Muscle layer of duodenum (tissue), 2 donors: ENCODE measurements around the gene HS6ST3.

Experiments used
- H3K27ac ChIP-seq: one replicate; pipeline ENCODE4 v1.7.0; 2013; ENCODE audit warnings: mild to moderate bottlenecking, low read length
- H3K27me3 ChIP-seq: one replicate; pipeline ENCODE4 v1.7.0; 2013; ENCODE audit warnings: low read depth, mild to moderate bottlenecking, control low read depth, low read length
- H3K36me3 ChIP-seq, 2 donors: one replicate each; pipeline ENCODE4 v1.7.0; 2013; ENCODE audit warnings: low read length in 2 of 2, control low read depth in 1 of 2, mild to moderate bottlenecking in 1 of 2; ENCODE audit not compliant: insufficient read depth in 2 of 2, control insufficient read depth in 1 of 2
- H3K4me1 ChIP-seq, 2 donors: one replicate each; pipeline ENCODE4 v1.7.0; 2013; ENCODE audit warnings: low read length in 2 of 2, mild to moderate bottlenecking in 2 of 2, control low read depth in 1 of 2, moderate library complexity in 1 of 2; ENCODE audit not compliant: insufficient read depth in 2 of 2, control insufficient read depth in 1 of 2
- H3K4me3 ChIP-seq, 2 donors: one replicate each; pipeline ENCODE4 v1.7.0; 2013; ENCODE audit warnings: low read length in 2 of 2, low read depth in 1 of 2, mild to moderate bottlenecking in 1 of 2
- H3K9me3 ChIP-seq, 2 donors: one replicate each; pipeline ENCODE4 v1.7.0; 2013; ENCODE audit warnings: low read length in 2 of 2, control low read depth in 1 of 2, mild to moderate bottlenecking in 1 of 2; ENCODE audit not compliant: control insufficient read depth in 1 of 2
- donor health status: healthy.

HS6ST3 gene

DNA sequence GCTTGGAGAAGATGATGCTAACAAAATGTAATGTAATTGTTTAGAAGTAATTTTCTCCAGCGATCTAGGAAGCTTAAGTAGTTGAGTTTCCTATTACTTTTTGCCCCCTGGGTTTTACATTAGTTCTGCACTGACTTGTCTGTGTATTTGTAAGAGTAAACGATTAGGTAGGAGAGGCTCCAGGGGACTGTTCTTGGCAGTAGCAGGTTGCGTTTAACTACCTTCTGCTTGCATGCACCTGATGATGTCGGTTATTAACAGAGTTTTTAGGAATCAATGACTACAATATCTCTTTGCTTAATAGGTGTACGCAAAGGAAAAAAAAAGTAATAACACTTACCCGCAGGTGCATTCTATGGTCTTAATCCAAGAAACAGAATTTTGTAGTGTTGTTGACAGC is 18.4 kb upstream of the HS6ST3 start:
- H3K4me1 ChIP-seq: no peaks in the 10 kb centered on the region
- H3K27ac ChIP-seq: no peak overlapping the region
- no peaks in the 10 kb centered on the region for H3K36me3 ChIP-seq
- no peaks in the 10 kb centered on the region for H3K27me3 ChIP-seq
- no peak overlapping the region for H3K4me3 ChIP-seq
- no peaks in the 10 kb centered on the region for H3K9me3 ChIP-seq

DNA sequence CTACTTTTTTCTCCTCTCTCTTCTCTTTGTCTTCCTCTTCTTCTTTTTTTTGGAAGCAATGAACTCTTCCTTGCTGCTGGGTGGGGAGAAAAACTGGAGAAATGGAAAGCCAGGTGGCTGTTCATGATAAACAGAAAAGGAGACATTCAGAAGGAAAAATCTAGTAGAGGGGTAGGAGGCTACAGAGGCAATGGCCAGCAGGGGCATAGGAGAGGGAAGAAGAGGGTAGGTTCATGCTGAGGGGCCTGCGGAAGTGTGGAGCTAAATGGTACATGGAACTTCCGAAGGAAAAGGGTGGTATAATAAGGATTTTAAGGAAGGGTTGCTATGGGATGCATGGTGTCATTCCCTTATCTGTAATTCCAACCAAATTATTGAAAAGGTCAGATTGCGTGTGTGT is 17.5 kb upstream of the HS6ST3 start:
- Histone ChIP-seq H3K27me3 (no peaks in the 10 kb centered on the region), H3K27ac (no peak overlapping the region), H3K4me1 (no peaks in the 10 kb centered on the region), H3K36me3 (no peaks in the 10 kb centered on the region), H3K9me3 (no peaks in the 10 kb centered on the region), H3K4me3 (no peak overlapping the region)

DNA sequence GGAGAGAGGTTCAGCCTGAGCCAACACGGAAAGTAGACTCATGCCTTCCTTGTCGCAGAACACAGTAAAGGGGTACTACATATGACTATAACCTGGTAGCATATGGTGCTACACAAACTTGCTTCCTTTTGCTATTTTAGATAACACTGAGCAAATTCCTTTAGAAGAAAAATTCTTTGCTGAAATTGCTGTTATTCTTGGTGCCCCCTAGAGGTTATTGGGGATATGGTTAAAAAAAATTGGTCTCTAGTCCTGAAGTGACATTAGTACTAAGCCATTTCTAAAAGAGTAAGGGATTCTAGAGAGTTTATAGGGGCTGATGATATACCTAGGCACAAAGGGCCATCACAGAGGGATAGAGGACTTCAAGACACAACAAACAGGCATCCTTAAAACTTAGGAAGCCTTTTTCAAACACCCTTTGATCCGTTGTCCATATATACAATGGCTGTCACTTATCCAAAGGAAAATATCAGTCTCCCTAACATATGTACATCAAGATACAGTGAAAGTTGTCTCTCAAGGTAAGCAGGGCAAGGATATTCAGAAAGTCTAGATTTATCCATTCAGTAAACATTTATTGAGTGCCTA is 13.9 kb upstream of the HS6ST3 start:
- Histone ChIP-seq H3K27ac (no peak overlapping the region), H3K9me3 (no peaks in the 10 kb centered on the region)

DNA sequence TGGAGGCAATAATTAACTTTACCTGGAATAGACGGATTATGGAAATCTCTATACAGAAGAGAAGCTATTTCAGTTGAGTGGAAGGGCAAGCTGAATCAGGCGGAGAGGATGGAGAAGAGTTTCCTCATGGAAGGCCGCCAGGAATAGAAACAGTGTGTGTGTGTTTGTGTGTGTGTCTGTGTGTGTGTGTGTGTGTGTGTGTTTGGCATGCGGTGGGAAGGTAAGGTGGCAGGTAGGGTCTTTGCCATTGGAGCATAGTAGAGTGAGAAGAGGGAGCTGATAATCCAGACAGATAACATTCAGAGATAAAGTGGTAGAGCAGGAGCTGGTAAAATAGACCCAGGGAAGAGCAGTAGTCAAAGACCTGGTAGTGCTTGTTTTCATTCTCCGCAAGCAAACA is 9.2 kb upstream of the HS6ST3 start:
- Histone ChIP-seq H3K4me3 (no peak overlapping the region), H3K9me3 (no peaks in the 10 kb centered on the region), H3K27ac (no peak overlapping the region), H3K27me3 (no peaks in the 10 kb centered on the region), H3K36me3 (no peaks in the 10 kb centered on the region), H3K4me1 (no peaks in the 10 kb centered on the region)

More for the DNA sequence above, 13.9 kb upstream of the HS6ST3 start:
- Histone ChIP-seq H3K36me3 (no peaks in the 10 kb centered on the region), H3K27me3 (no peaks in the 10 kb centered on the region), H3K4me3 (no peak overlapping the region), H3K4me1 (no peaks in the 10 kb centered on the region)

DNA sequence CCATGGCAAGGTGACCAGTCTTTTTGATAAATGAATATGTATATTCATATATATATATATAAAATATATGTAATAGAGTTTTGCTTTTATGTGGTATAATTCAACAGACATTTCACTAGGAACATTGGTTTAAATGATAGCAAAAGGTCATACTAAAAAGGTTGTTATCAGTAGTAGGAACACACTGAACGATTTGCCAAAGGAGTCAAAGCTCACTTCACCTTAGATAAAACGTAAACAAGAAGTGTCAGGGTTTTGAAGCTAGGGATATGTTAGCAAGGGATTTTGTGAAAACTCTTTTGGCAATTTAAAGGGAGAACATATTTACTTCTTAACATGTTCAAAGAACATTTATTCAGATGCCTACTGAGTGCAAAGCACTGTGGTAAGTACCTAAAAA is 8.0 kb upstream of the HS6ST3 start:
- no peaks in the 10 kb centered on the region for H3K4me1 ChIP-seq
- H3K27me3 ChIP-seq: no peaks in the 10 kb centered on the region

DNA sequence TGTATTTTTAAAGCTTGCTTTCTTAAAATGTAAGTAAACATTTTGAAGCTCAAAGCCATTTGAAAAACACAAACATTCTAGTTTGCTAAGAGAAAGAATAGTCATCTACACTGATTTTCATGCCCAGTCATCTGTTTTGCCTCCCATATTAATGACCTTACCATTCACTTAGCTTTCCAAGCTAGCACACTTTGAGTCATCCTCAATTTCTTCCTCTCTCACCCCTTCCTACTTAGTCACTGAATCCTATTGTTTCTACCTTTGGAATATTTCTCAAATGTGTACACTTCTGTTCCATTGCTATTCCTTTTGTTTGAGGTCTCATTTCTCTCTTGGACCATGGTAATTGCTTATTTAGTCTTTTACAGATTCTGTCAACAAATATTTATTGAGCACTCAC is 7.3 kb upstream of the HS6ST3 start:
- H3K27ac ChIP-seq: no peak overlapping the region
- no peaks in the 10 kb centered on the region for H3K9me3 ChIP-seq
- H3K4me1 ChIP-seq: no peaks in the 10 kb centered on the region
- no peaks in the 10 kb centered on the region for H3K36me3 ChIP-seq
- no peaks in the 10 kb centered on the region for H3K27me3 ChIP-seq
- H3K4me3 ChIP-seq: no peak overlapping the region

More for the DNA sequence above, 8.0 kb upstream of the HS6ST3 start:
- H3K27ac ChIP-seq: no peak overlapping the region
- H3K4me3 ChIP-seq: no peak overlapping the region
- no peaks in the 10 kb centered on the region for H3K36me3 ChIP-seq
- no peaks in the 10 kb centered on the region for H3K9me3 ChIP-seq

DNA sequence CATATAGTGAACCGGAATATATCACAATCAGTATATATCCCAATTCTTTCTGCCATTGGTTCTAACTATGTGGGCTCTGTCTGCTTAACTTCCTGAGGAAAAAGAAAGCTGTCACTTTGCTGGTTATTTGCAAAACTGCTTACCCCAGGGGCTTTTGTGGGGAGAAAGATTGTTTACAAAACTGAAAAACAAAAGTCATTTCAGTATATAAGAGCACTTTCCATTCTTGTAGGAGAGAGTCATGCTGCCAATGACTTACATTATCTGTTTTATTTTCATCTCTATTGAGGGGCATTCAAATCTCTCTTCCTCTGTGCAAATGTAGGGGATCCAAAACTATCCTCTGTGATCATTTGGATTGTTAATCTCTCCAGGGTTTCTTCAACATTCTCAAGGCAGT is 3.2 kb upstream of the HS6ST3 start:
- H3K4me3 ChIP-seq: no peak overlapping the region
- H3K9me3 ChIP-seq: no peaks in the 10 kb centered on the region
- H3K27ac ChIP-seq: no peak overlapping the region
- H3K27me3 ChIP-seq: peaks cover 24% of the 10 kb centered on the region
- peaks cover 0 to 14% of the 10 kb centered on the region in 2 donors for H3K4me1 ChIP-seq
- H3K36me3 ChIP-seq: no peaks in the 10 kb centered on the region

DNA sequence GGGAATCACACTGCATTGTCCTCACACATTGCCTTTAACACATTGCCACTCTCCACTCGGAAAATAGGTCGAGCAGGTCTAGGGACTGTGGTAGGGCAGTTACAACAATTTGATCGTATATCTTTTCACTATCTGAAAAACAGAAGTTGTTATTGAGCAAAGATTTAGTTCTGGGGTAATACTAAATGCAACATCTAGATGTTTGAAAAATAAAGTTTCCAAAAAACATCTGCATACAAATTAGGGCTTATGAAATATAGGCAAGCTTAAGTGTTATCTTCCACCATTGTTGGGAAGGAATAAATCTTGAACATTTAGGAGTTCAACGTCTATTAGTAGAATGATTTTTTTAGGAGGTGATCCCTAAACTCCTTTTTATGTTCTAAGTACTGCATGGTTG is 768 bp upstream of the HS6ST3 start:
- peak overlapping the region in 1 of 2 donors; percentile 38 for H3K4me3 ChIP-seq
- peaks cover 0 to 14% of the 10 kb centered on the region in 2 donors for H3K4me1 ChIP-seq
- H3K27me3 ChIP-seq: peaks cover 26% of the 10 kb centered on the region
- H3K36me3 ChIP-seq: no peaks in the 10 kb centered on the region
- H3K27ac ChIP-seq: no peak overlapping the region
- H3K9me3 ChIP-seq: no peaks in the 10 kb centered on the region

DNA sequence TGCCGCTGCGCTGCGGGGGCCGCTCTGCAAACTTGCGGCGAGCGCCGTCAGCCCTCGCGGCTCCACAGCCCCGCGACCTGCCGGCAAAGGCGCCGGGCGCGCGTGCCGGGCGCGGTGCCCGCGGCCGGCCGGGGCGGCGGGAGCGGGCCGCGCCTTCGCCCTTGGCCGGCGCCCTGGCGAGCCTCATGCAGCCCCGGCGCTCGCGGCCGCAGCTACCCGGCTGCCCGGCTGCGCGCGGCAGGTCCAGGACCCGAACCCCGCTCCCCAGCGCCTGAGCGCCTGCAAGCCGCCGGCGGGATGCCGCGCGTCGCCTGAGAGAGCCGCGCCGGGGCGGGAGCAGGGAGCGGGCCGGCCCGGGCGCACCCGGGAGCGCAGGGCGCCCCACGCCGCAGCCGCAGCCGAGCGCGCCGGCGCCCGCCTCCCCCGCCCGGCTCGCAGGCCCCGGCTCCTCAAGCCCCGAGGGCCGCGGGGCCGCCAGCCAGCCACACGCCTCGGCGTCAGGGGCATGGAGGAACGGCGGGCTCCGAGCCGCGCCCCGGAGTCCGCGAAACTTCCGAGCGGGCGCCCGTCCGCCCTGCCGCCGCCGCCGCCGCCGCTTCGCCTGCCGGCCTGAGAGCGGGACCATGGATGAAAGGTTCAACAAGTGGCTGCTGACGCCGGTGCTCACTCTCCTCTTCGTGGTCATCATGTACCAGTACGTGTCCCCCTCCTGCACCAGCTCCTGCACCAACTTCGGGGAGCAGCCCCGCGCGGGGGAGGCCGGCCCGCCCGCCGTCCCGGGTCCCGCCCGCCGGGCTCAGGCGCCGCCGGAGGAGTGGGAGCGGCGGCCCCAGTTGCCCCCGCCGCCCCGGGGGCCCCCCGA is 564 bp downstream of the HS6ST3 start:
- no peak overlapping the region for H3K27ac ChIP-seq
- H3K27me3 ChIP-seq: peaks cover 26% of the 10 kb centered on the region
- H3K4me3 ChIP-seq: peak overlapping the region in 1 of 2 donors; percentile 67
- H3K9me3 ChIP-seq: no peaks in the 10 kb centered on the region
- H3K36me3 ChIP-seq: no peaks in the 10 kb centered on the region
- H3K4me1 ChIP-seq: peaks cover 0 to 14% of the 10 kb centered on the region in 2 donors

DNA sequence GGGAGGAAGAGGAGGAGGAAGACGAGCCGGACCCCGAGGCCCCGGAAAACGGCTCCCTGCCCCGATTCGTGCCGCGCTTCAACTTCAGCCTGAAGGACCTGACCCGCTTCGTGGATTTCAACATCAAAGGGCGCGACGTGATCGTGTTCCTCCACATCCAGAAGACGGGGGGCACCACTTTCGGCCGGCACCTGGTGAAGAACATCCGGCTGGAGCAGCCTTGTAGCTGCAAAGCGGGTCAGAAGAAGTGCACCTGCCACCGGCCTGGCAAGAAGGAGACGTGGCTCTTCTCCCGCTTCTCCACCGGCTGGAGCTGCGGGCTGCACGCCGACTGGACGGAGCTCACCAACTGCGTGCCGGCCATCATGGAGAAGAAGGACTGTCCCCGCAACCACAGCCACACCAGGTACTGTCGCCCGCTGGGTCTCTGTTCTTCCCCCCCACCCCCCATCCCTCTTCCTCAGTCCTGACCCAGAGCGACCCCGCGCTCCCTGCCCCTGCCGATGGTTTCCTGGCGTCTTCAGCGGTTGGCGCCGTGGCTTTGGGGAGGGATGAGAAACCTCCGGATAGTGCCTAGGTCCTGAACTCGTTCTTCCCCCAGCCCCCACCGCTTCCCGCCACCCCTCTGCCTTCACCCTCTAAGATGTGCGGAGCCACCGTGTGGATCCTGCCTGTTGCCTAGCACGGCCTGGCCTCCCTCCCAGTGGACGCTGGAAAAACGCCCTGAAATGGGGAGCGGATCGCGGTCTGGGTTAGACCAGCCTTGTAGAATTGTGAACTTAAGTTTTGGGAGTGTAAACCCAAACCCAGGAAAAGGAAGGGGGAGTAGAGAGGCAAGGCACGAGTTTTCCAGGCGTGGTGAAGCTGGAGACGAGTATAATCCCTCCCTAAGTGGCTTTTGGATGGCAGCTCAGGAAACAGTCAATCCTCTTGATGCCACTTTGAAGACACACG is 1.5 kb downstream of the HS6ST3 start:
- Histone ChIP-seq H3K9me3 (no peaks in the 10 kb centered on the region), H3K36me3 (no peaks in the 10 kb centered on the region), H3K4me1 (peaks cover 0 to 14% of the 10 kb centered on the region in 2 donors), H3K27ac (no peak overlapping the region), H3K4me3 (peak overlapping the region; percentile 38 to 59), H3K27me3 (peaks cover 26% of the 10 kb centered on the region)
